22Rv1 (cell line): Measurements from ENCODE around the gene CDH22.

Source experiments
- H3K27ac ChIP-seq: fragments of 450-650 bp; 2 replicates; pipeline ENCODE4 v1.5.1; 2017
- ZFX ChIP-seq: fragments of 450-650 bp; IDR thresholded peaks from 2 replicates; pipeline ENCODE4 v1.6.1; 2017; ENCODE audit warnings: antibody characterized with exemption, borderline replicate concordance
- TF ChIP-seq, protein P1 (sequence below): fragments of 450-650 bp; IDR thresholded peaks from 2 replicates; pipeline ENCODE4 v1.5.1; 2017; ENCODE audit warnings: mild to moderate bottlenecking

The CDH22 gene

DNA sequence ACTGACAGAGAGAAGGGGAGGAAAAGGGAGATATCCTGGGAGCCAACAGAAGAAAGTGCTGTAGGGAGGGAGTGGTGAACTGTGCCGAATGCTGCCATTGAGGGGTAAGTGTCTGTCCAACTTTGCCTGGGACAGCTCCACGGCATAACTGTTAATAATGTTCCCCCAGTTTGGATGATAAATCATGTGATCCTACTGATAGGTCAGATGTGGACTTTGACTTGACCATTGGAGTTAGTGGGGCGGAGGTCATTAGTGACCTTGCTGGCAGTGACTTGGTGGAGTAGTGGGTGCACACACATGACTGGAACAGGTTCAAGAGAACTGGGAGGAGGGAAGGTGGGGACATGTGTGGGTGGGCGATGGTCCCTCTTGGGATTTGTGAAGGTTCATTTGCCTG, 50.4 kb downstream of the CDH22 start:
- TF ChIP-seq, protein P1, sequence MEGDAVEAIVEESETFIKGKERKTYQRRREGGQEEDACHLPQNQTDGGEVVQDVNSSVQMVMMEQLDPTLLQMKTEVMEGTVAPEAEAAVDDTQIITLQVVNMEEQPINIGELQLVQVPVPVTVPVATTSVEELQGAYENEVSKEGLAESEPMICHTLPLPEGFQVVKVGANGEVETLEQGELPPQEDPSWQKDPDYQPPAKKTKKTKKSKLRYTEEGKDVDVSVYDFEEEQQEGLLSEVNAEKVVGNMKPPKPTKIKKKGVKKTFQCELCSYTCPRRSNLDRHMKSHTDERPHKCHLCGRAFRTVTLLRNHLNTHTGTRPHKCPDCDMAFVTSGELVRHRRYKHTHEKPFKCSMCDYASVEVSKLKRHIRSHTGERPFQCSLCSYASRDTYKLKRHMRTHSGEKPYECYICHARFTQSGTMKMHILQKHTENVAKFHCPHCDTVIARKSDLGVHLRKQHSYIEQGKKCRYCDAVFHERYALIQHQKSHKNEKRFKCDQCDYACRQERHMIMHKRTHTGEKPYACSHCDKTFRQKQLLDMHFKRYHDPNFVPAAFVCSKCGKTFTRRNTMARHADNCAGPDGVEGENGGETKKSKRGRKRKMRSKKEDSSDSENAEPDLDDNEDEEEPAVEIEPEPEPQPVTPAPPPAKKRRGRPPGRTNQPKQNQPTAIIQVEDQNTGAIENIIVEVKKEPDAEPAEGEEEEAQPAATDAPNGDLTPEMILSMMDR: no peak
- TF ChIP-seq ZFX: no peak

DNA sequence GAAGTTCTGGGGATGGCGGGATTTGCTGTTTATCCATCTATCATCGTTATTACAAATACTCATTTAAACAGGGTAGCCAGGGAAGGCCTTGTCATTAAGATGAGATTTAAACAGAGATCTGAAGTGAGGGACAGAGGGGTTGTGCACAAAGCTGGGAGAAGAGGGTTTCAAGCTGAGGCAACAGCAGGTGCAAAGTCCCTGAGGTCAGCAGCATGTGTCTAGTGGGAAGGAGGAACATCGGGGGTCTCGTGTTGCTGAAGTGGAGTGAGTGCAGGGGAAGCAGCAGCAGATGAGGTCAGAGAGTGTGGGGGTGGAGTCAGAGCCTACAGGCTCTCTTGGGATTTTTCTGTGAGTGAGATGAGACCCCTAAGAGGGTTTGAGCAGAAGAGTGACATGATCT, 52.0 kb downstream of the CDH22 start:
- TF ChIP-seq ZFX: no peak
- TF ChIP-seq, protein P1: no peak
- no peak overlapping the region for H3K27ac ChIP-seq

More for the DNA sequence above, 50.4 kb downstream of the CDH22 start:
- no peak overlapping the region for H3K27ac ChIP-seq

DNA sequence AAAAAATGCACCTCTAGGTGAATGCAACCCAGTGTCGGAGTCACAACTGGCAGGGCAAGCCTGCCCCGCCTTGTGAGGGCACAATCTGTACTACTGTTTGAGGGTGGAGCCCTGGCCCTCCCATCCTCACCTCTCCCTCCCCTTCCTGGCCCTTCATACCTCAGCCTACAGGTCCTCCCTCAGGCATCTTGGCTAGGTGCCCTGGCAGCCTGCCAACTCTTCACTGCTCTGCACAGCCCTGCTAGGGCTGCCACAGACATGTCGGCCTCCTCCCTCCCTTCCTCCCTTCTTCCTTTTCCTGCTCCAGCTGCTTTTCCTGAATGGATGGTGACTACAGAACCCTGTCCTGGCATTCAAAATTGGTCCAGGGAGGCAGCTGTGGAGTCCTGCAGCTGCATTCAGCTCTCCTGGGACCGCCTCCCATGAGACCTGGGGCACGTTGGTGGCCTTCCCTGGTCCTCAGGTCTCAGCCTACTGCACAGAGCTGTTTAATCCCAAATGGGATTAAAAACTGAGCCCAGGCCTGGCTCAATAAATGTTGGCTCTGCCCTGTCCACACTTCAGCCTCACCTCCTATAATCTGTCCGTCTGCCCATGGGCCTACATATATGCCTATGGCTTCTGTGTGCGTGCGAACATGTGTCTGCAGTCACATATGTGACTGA, 52.7 kb downstream of the CDH22 start:
- peak overlapping the region; percentile 43 for H3K27ac ChIP-seq
- TF ChIP-seq, protein P1: no peak
- no peak for TF ChIP-seq ZFX

DNA sequence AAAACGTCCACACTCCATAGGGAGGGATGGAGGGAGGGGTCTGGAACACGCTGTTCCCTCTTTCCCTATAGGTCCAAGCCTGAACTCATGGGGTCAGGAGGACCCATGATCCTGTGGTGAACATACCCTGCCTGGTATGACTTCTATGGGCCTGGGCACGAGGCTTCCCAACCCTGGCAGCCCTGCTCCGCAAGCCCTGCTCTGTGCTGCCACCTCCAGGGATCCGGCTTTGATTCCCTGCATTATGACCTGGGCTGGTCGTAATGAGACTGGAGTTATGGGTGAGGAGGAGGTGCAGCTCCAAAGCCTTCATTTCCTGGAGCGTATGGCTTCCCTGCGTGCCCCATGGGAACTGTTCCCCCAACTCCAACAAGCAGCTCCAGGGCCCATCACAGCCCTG, 54.9 kb downstream of the CDH22 start:
- TF ChIP-seq ZFX: no peak
- TF ChIP-seq, protein P1: peak; percentile 73
- no peak overlapping the region for H3K27ac ChIP-seq

DNA sequence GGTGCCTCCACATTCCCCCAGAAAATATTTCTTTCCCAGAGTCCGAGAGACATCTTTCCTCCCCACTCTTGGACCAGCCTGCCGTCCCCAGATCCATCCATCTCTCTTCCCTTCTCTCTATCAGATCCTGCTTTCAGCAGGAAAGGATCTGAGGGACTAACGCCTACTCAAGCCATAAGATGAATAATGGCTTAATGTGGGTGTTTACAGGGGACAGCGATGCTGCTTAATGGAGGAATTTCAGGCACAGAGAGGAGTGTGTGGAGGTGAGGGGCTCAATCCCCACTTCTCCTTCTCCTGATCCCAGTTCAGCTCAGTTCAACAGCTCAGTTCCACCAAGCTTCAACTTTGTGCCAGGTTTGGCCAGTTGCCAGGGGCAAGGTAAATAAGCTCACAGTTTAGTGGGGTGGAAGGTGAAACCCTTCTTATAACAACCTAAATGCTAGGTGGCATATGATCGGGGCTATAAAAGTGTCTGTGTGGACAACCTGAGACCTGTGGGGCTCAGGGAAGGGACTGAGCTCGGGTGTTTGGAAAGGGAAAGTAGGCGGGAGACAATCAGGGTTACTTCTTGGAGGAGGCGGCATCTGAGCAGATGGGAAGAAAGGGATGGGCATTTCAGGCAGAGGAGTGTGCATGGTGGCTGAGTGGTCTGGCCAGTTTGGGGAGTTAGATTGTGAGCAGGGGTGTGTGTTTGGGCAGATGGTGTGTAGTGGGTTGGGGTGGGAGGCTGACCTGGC, 55.8 kb downstream of the CDH22 start:
- TF ChIP-seq, protein P1: no peak
- TF ChIP-seq ZFX: no peak
- H3K27ac ChIP-seq: no peak overlapping the region

DNA sequence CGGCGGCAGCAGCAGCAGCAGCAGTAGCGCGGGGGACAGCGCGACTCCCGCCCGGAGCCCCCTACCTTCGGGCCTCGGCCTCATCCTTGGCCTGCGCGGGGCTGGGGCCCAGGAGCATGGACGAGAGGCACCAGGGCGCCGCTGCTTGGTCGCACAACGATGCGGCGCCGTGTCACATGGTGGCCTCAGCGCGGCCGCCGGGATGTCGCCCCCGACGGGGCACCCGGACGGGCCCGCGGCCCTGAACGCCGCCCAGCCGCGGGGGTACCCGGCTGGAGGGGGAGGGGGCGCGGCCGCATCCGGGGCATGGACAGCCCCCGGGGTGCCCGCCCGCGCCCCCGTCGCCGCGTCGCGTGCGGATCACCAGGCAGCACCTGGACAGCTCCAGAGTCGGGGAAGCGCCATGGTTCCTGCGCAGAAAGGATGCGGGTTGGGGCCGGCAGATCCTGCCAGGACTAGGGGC, 57.1 kb downstream of the CDH22 start:
- no peak overlapping the region for H3K27ac ChIP-seq
- no peak for TF ChIP-seq ZFX
- TF ChIP-seq, protein P1: no peak

DNA sequence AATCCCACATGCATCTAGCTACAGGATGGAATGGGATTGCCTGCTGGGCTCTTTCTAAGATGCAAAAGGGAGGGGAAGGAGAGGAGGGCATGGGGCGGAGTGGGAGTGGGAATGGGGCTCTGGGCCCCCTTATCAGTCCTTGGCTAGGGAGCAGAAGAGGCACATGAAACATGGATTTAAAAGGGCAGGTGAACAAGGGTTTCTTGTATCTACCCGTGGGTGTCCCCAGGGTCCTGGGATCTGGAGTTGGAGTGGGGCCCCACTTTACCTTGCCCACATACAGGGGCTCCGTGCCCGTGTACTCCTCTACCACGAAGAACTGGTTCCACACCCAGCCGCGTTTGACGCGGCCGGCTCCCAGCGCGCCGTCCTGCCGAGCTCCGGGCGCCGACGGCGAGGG, 57.5 kb downstream of the CDH22 start:
- TF ChIP-seq, protein P1: no peak
- no peak for TF ChIP-seq ZFX
- H3K27ac ChIP-seq: no peak overlapping the region
